ENCODE data around the gene RAB6A. TPM values are rescaled to one million over a fixed set of nuclear protein-coding genes. Genes with fewer than 3 reads are reported as not detected.
"Not testable (repeated sequence)": the region's sequence is repeated elsewhere in the genome, so short reads cannot be mapped to it uniquely, and the experiment has no call there.

Gene RAB6A
- 10 to 100 TPM; 66.3 TPM for total RNA-seq

DNA sequence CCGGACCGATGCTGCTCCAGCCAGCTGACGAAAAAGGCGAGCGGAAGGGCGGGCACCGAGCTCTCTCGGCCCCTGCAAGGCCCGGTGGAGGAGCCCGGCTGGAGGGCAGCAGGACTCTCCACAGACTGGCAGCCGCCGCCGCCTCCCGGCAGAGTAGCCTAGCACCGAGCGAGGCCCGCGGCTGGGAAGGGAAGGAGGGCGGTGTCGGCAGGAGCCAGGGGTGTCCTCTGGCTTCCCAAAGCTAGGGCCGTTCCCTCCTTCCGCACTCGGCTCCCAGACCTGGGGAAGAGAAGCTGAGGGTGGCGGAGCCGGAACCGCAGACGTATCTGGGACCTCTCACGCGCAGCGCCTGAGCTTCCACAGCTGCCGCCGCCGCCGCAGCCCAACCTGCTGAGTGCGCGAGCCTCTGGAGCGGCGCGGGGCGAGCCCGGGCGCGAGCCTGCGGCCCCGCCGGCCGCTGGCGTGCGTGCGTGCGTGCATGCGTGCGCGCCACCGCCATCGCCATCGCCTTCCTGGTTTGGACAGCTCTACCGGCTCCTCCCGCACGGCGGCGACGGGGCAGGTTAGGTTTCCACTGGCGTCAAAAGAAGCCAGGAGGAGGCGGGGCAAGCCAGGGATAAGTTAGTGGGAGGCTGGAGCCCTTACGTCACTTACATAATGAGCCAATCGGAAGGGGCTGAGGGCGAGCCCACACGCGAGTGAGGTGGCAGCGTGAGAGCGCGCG lies at the start of gene RAB6A:
TSS of gene RAB6A (minus strand) at position 396 of the 724 bp plus-strand sequence. CDS start 439 bp downstream, outside the sequence.
- ATAC-seq = peak; percentile 91 to 96
- DNase-seq (ENCODE audit: low spot score in 2 of 2) = peak; percentile 98 to 99
- H3K36me3 Mint-ChIP-seq = peaks cover 11 to 12% of the 10 kb centered on the region in 2 donors
- peak within 1 kb of the TSS; percentile 91 to 99 for H3K27ac Mint-ChIP-seq
- no peaks in the 10 kb centered on the region for H3K9me3 Mint-ChIP-seq

DNA sequence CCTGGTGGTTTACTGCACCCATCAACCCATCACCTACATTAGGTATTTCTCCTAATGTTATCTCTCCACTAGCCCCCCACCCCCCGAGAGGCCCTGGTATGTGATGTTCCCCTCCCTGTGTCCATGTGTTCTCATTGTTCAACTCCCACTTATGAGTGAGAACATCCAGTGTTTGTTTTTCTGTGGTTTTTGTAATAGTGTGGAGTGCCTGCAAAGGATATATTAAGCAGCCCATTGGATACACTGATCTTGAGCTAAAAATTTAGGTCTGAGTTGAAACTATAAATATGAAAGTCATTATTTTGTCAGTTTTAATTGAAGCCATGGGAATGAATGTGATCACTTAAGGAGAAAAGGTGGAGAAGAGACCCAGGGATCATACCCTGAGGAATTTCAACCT lies 49.8 kb upstream of the RAB6A start:
- DNase-seq (ENCODE audit: low spot score in 2 of 2) (no peak), ATAC-seq (no peak)
- no peak overlapping the region for H3K27ac Mint-ChIP-seq
- no peaks in the 10 kb centered on the region for H3K9me3 Mint-ChIP-seq
- H3K36me3 Mint-ChIP-seq = peaks cover 0 to 10% of the 10 kb centered on the region in 2 donors

DNA sequence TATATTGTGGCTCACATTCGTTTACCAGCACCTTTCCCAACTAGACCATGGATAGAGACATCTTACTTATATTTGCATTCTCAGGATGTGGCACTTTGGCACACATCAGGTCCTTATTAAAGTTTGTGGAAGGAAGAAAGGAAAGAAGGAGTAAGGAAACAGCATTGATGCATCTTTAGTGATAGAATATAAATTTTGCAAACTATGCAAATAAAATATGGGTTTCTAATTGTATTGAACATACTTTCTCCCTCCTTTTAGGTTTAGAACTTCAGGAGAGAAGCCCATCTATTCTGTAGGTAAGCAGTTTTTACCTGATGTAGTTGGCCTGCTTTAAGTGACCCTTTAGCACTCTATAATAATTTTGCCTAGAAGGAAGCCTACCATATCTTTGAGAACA lies 47.2 kb upstream of the RAB6A start:
- Mint-ChIP-seq H3K9me3 (no peaks in the 10 kb centered on the region), H3K27ac (no peak overlapping the region), H3K36me3 (peaks cover 0 to 11% of the 10 kb centered on the region in 2 donors)
- no peak for DNase-seq (ENCODE audit: low spot score in 2 of 2)
- no peak for ATAC-seq

DNA sequence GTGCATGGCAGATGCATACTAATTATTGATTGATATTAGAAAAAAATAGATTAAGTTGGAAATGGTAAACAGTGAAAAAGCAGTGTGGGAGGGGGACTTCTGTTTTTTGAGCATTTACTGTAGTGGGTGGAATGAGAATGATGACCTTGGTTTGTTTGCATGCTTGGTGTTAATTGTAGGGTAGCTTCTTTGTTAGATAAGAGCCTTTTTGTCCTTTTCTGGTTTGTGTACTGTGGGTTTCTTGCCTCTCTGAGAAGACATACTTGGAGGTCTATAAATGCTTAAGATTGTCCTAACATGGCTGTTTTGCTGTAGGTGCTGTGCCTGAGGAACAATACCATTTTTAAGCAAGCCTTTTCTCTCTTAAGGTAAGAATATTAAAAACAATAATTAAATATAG lies 43.8 kb upstream of the RAB6A start:
- ATAC-seq (no peak), DNase-seq (ENCODE audit: low spot score in 2 of 2) (no peak)
- H3K36me3 Mint-ChIP-seq = peaks cover 0 to 6% of the 10 kb centered on the region in 2 donors
- H3K27ac Mint-ChIP-seq = no peak overlapping the region
- H3K9me3 Mint-ChIP-seq = no peaks in the 10 kb centered on the region

DNA sequence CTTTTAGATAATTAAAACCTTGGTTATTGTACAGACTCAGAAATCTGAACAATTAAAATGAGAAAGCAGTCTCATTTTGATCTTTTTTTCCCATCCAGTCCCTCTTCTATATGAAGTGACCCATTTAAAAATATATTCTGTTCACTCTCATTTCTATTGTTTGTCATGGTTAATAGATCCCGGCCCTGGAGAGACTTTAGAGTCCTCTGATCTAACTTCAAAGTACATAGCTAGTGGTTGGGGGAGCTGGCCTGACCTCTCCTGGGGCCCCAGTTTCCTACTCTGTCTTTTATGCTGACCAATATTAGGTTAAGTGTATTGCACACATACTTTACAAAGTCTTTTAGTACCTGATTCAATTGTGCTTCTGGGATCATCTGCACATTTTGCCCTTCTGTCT lies 40.3 kb upstream of the RAB6A start:
- Mint-ChIP-seq H3K36me3 (peaks cover 0 to 6% of the 10 kb centered on the region in 2 donors), H3K27ac (no peak overlapping the region), H3K9me3 (no peaks in the 10 kb centered on the region)
- ATAC-seq (no peak), DNase-seq (ENCODE audit: low spot score in 2 of 2) (no peak)

DNA sequence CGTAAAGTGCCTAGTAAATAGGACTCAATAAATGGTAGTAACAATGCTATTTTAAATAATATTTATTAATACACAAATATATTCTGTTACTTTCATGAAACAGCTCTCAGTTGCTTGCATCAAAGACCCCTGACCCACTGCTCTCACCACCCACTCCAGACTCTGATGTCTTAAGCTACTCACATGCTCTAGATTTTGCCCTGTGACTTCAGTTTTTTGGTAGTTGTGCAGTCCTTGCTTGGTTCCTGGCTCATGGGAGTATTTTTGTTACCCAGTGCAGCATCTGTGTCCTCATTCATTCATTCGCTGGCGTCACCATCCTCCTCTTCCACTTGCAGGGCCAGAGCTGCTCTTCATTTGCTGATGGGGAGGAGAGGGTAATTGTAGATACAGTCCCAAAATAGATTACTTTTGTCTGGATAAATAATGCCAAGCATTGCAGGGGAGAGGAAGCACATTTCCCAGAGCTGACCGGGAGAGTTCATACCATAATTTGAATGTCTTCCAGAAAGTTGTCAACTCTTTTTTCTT lies 39.5 kb upstream of the RAB6A start:
- Mint-ChIP-seq H3K36me3 (no peaks in the 10 kb centered on the region), H3K27ac (no peak overlapping the region), H3K9me3 (no peaks in the 10 kb centered on the region)
- ATAC-seq (no peak), DNase-seq (ENCODE audit: low spot score in 2 of 2) (no peak)

DNA sequence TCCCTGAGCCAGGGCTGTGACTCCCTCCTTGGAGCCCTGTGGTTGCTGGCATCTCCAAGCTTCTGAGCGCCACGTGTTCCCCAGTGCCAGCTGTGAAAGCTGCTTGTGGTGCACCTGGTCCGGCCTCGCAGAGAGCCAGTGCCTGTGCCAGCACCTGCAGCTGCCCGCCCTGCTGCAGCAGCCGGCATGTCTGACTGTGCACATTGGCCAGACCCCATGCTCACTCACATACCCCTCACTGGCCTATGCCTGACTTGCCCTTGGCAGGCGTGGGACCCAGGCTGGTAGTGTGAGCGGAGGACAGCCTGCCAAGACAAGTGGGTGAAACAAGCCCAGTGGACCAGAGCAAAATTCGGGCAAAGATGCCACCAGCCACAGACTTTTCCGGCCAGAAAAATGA lies 36.6 kb upstream of the RAB6A start:
- H3K36me3 Mint-ChIP-seq = no peaks in the 10 kb centered on the region
- ATAC-seq = no peak
- no peak overlapping the region for H3K27ac Mint-ChIP-seq
- no peak for DNase-seq (ENCODE audit: low spot score in 2 of 2)
- no peaks in the 10 kb centered on the region for H3K9me3 Mint-ChIP-seq

DNA sequence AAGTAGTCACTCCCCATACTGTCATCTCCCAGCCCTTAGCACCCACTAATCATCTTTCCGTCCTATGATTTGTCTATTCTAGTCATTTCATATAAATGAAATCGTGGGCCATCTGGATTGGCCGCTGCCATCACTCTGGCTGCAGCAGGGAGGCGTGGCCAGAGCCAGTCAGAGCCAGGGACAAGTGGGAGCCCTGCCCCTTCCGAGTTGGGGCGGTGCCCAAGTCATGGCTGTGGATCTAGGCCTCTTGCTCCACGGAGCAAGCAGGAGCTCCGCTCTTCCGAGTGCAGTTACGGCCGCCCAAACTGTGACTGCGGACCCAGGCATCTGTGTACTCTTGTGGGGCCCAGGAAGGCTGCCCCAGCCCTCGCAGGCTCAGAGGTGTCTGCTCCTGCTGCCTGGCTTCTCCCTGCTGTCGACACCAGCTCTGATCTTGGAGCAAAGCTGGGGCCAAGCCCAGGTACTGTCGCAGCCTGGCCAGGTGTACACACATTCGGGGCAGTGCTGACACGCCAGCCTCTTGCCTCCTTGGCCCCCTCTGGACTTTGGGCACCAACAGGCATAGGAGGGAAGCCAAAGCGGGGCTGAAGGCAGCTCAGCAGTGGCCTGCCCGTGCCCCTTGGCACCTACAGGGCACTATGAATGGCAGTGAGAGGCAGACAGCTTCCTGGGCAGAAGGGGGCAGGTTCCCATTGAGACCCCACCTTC lies 35.2 kb upstream of the RAB6A start:
- Mint-ChIP-seq H3K27ac (no peak overlapping the region), H3K9me3 (no peaks in the 10 kb centered on the region), H3K36me3 (no peaks in the 10 kb centered on the region)
- DNase-seq (ENCODE audit: low spot score in 2 of 2) (no peak), ATAC-seq (no peak)

DNA sequence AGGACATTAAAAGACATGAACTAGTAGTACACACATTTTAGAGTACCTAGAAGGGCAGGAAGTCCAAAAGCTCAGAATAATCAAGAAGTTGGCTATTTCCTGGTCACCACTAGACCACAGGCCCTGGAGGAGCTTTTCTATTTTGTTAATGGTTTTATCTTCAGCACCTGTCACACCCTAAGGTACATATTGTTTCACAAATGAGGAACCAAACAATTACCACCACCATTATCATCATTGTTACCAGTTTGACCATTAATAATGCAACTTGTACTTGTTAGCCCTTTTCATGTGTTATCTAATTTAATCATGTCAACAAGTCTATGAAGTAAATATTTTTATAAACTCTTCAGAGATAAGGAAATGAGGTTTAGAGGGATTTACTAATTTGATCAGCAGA lies 31.7 kb upstream of the RAB6A start:
- H3K27ac Mint-ChIP-seq = no peak overlapping the region
- no peaks in the 10 kb centered on the region for H3K9me3 Mint-ChIP-seq
- ATAC-seq (no peak), DNase-seq (ENCODE audit: low spot score in 2 of 2) (no peak)
- peaks cover 4% of the 10 kb centered on the region in 2 donors for H3K36me3 Mint-ChIP-seq

DNA sequence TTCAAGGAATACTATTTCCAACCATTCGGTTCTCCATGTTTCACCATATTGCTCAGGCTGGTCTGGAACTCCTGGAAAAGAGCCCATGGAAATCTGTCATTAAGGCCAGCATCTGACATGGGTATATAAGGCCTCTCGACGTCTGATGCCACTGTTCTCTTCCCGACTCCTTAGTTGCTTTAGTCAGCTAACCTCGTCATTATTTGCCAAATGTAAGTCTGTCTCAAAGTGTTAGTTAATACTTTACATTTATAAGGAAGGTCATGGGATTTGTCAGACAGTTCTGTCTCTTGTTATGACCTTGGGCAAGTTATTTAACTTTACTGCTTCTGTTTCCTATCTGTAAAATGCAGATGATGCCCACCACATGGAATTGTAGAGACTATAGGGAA lies 28.4 kb upstream of the RAB6A start:
- no peaks in the 10 kb centered on the region for H3K9me3 Mint-ChIP-seq
- ATAC-seq = no peak
- H3K27ac Mint-ChIP-seq = no peak overlapping the region
- peaks cover 8 to 9% of the 10 kb centered on the region in 2 donors for H3K36me3 Mint-ChIP-seq
- no peak for DNase-seq (ENCODE audit: low spot score in 2 of 2)

DNA sequence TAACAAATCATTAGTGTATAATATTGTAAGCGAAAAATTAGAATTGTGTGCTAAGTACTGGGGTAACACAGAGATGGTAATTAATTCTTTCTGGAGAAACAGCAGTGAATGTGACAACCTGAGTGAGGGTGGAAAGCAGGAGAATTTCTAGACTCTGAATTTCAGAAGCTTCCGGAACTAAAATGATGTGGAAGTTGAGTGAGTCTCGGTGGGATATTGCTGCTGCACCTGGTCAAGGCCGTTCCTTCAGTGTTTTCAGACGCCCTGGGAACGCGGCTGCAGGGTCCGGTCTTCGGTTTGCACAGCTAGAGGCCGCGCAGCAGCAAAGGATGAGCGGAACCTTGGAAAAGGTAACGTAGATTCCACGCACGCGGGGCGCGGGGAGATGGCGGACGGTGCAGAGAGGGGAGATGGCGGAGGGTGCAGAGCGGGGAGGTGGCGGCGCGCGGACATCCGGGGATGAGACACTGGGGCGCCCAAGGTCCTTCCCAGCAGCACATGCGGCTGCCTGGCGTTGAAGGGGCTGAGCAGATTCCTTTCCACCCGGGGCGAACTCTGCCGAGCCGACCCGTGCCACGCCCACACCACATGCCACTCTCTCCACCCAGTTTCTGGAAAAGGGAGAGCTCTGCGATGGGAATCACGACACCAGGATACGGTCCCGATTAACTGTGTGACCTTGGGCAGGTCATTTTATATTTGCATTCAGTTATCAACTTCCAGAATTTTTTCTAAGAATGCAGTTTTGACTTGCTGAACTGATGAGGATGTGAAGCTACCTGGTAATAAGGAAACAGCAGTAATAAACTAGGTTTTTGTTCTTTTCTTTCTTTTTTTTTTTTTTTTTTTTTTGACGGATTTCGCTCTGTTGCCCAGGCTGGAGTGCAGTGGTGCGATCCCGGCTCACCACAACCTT lies 27.0 kb upstream of the RAB6A start, which contains the start of gene MRPL48:
TSS of gene MRPL48 (plus strand) at position 232 of the 916 bp plus-strand sequence. CDS start at position 330, 98 bp downstream.
- DNase-seq (ENCODE audit: low spot score in 2 of 2) = peak; percentile 84 to 85
- H3K36me3 Mint-ChIP-seq = peaks cover 8 to 9% of the 10 kb centered on the region in 2 donors
- no peaks in the 10 kb centered on the region for H3K9me3 Mint-ChIP-seq
- H3K27ac Mint-ChIP-seq = peak within 1 kb of the TSS; percentile 91 to 99
- peak; percentile 99 to 100 for ATAC-seq

DNA sequence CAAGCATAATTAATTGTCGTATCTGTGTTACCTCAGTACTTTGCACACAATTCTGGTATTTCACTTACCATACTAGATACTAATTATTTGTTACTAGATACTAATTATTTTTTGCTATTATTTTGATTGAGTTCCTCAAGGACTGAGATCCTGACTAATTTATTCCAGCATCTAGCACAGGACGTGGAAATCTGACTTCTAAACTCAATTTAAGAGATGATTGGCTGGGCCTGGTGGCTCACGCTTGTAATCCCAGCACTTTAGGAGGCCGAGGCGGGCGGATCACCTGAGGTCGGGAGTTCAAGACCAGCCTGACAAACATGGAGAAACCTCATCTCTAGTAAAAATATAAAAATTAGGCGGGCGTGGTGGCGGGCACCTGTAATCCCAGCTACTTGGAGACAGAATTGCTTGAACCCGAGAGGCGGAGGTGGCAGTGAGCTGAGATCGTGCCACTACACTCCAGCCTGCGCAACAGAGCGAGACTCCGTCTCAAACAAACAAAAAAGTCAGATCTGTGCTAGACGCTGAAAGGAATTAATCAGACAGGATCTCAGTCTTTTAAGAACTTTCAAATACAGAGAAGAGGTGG lies 26.3 kb upstream of the RAB6A start:
- no peak for ATAC-seq
- H3K9me3 Mint-ChIP-seq = no peaks in the 10 kb centered on the region
- H3K36me3 Mint-ChIP-seq = peaks cover 8 to 9% of the 10 kb centered on the region in 2 donors
- H3K27ac Mint-ChIP-seq = peak overlapping the region; percentile 91 to 99
- DNase-seq (ENCODE audit: low spot score in 2 of 2) = peak in 1 of 2 donors; percentile 15

DNA sequence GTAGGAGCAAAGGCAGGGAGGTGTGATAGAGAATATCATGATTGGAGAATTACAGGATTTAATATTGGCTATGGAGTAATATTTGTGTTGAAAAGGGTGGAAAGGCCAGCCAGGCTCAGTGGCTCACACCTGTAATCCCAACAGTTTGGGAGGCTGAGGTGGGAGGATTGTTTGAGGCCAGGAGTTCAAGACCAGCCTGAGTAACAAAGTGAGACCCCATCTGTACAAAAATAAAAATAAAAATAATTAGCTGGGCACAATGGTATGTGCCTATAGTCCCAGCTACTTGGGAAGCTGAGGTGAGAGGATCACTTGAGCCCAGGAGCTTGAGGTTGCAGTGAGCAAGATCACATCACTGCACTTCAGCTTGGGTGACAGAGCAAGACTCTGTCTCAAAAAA lies 24.6 kb upstream of the RAB6A start:
- ATAC-seq, H3K27ac Mint-ChIP-seq: not testable (repeated sequence)

DNA sequence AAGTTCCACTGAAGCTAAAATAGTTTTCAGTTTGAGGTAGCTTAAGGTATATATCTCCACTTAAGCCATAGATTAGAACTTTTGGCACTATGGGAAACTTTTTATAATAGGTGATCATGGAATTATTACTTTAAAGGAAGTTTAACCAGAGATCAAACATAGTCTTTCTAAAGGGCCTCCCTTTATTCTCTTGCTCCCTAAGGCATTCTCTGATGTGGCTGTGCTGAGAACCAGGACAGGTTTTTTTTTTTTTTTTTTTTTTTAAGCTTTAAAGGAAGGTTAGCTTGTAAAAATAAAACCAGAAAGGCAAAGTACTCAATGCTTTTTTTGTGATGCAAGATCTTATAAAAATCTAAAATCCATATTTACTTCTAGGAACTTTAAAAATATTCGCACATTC lies 23.9 kb upstream of the RAB6A start:
- no peaks in the 10 kb centered on the region for H3K9me3 Mint-ChIP-seq
- ATAC-seq (no peak), DNase-seq (ENCODE audit: low spot score in 2 of 2) (no peak)
- H3K36me3 Mint-ChIP-seq = peaks cover 8 to 9% of the 10 kb centered on the region in 2 donors
- H3K27ac Mint-ChIP-seq = peak overlapping the region; percentile 25 to 92

More for the DNA sequence above, 24.6 kb upstream of the RAB6A start:
- not testable (repeated sequence) for DNase-seq (ENCODE audit: low spot score in 2 of 2); H3K9me3 Mint-ChIP-seq; H3K36me3 Mint-ChIP-seq

DNA sequence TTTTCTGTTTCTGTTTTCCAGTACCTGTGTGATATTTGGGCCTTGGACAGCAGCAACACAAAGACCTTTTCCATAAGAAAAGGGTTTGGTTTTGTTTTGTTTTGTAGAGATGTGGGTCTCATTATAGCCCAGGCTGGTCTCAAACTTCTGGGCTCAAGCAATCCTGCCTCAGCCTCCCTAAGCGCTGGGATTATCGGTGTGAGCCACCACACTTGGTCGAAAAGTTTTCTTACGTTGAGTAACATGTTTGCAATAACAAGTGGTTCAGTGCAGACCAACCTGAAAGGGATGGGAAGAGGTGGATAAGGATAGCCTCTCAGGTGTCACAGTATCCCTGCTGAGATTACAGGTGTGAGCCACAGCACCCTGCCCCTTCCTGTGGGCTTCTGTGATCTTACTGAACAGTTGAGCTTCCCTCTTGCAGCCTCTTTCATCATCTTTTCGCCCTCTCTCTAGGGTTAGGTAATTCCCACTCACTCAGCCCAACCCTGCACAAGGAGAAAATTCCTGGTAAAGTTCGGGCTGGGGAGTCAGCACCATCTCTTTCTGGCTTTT lies 23.3 kb upstream of the RAB6A start:
- Mint-ChIP-seq H3K36me3 (peaks cover 8 to 11% of the 10 kb centered on the region in 2 donors), H3K27ac (peak overlapping the region; percentile 25 to 92), H3K9me3 (no peaks in the 10 kb centered on the region)
- ATAC-seq = no peak
- no peak for DNase-seq (ENCODE audit: low spot score in 2 of 2)

DNA sequence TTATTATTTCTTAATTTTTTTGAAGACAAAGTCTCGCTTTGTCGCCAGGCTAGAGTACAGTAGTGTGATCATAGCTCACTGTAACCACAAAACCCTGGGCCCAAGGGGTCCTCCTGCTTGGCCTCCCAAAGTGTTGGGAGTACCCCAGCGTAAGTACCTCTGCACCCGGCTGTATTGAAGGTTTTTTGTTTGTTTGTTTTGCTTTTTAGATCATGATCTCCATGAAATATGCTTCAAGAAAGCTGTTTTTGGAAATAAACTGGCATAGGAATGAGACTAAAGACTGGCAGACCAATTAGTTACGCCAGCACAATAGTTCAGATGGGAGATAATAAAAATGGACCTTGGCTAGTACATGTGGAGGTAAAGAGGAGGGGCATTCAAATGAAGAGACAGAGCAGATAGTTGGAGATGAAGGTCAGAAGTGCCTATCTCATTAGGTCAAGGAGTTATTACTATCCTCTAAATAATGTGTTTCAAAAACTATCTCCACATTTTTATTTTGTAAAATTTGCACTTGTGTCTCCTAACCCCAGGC lies 22.7 kb upstream of the RAB6A start:
- Mint-ChIP-seq H3K27ac (no peak overlapping the region), H3K9me3 (no peaks in the 10 kb centered on the region), H3K36me3 (peaks cover 8 to 13% of the 10 kb centered on the region in 2 donors)
- no peak for ATAC-seq
- DNase-seq (ENCODE audit: low spot score in 2 of 2) = no peak

Measured in activated naive CD4-positive, alpha-beta T cell treated with anti-CD3 and anti-CD28 coated beads, Interleukin-2, amount 50 U/mL, for 72 hours (primary cell).